CD4-positive, alpha-beta T cell treated with Interferon alpha-2 for 1 hour (primary cell): Measurements from ENCODE around the gene GALNT9.

Source experiments
- DNase-seq, 2 donors: peaks; one replicate each; pipeline ENCODE4 v3.0.0-alpha.2; 2020 to 2022

Gene GALNT9

DNA sequence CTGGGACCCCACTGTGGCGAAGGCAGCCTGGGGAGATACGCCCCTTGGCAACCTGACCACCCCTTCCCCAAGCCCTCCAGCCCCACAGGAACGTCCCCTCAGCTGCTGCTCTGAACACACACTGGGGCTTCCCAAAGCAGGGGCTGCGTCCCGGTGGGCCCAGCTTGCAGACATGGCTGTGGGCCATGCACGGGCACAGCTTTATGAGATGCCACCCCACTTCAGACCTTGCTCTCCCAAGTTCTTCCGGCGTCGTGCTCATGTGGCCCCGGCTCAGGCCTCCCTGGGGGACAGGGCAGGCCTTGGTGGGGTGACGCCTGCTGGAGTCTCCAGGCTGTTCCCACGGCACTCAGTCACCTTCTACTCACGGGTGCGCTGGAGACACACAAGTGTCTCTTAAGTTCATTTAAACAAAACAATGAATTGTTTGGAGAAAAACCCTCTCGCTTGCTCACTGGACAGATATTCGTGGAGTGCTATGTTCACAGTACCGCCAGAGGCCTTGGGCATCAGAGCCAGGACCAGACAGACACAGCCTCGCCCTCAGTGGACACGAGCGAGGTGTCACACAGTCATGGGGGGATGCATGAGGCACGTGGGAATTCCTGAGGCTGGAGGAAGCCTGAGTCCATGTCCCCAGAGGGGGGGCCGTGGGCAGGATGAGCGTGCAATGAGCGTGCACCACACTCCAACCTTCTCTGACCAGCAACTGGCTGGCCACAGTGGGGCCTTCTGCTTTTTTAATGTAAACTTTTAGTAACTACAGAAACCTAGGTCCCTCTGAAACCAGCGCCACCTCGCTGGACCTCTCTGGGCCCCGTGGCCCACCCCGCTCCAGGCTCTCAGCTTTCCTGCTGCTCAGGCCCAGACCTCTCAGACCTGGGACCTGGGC is 4.3 kb downstream of the GALNT9 start:
- no peak for DNase-seq

GRCh38 chr12:132324173-132324572 is 5.2 kb downstream of the GALNT9 start:
- no peak for DNase-seq

DNA sequence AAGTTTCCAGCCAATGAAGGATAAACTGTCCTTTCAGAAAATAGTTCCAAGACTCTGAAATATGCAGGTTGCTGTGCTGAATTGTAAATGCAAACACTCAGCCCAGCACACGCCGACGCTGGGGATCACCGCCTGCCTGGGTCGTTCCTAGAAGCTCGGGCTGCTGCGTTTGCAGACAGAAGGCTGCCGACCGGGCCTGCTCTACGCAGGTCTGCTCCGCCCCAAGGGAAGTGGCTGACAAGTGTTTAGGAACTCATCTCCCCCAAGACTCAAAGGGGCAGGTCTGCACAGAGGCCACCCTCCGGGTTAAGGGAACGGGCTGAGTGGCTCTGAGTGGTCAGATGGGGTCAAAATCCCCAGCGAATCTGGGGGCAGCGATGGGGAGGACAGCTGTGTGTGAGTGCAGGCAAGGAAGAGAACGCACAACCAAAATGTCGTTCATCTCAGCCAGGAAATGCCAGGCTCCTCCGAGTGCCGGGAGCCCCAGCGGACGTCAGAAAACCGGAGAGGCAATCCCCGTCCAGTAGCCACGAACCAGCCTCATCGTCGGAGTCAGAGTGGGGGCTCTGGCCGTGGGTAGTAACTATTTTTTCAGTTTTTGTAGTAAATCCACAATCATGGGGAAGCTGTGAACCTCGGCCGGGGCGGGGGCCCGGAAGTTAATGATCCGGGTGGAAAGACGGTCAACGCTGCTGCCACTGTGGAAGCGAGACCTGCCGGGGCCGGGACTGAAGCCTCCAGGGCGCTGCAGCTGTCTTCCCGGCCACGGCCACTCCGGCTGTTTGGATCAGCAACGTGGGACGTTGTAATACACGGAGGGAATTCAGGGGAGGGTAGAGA is 6.0 kb downstream of the GALNT9 start:
- no peak for DNase-seq

GRCh38 chr12:132322206-132323132 is 6.9 kb downstream of the GALNT9 start:
- DNase-seq = no peak

GRCh38 chr12:132321321-132322118 is 7.9 kb downstream of the GALNT9 start:
- DNase-seq = no peak

- no peak for DNase-seq
Measured at GRCh38 chr12:132320767-132321211, 8.6 kb downstream of the GALNT9 start.

- no peak for DNase-seq
Measured at GRCh38 chr12:132319991-132320570, 9.3 kb downstream of the GALNT9 start.

- no peak for DNase-seq
Measured at GRCh38 chr12:132319359-132319950, 9.9 kb downstream of the GALNT9 start.

GRCh38 chr12:132318618-132319033 is 10.8 kb downstream of the GALNT9 start:
- DNase-seq = no peak

DNA sequence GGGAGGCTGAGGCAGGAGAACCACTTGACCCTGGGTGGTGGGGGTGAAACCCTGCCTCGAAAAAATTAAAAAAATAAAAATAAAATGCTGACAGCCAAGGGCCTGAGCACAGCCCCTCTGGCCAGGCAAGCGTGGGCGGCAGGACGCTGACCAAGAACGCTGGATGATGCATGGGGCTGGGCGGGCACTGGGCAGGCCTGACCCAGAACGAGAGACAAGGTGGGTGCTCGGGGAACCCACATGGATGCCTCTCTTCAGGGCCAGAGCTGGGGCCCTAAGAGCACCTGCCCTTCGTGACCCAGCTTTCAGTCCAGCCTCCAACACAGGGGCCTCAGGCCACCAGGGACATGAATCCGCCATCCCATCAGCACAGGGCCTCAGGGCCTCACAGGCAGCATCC is 11.3 kb downstream of the GALNT9 start:
- DNase-seq = no peak

DNA sequence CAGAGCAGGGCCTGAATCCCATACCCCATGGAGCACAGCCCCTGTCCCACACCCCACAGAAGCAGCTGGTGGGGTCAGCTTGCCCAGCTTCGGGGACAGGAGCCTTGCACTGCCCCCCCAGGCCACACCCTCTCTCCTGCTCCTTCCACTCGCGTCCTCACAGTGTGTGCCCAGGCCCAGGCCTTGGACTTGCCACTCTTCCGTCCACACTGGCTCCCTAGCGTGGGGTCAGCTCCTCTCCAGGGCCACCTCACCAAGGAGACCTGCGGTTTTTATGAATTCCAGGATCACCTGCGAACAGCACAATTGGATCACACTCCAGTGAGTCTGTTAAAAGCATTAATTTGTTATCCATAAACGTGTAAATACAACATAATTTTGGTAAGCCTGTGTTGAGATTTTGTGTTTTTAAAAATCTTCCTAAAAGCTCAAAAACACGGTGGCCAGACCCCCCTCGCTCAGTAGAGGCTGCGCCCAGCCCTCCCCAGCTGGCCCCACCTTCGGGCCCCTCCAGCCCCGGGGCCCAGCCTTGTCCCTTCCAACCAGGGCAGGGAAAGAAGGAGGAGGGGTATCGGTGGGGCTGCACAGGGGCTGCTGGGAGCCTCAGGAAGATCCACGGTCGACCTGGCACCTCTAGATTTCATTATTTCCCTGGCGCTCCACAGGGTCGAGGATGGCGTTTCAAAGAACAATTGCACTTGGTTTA is 12.0 kb downstream of the GALNT9 start:
- no peak for DNase-seq

DNA sequence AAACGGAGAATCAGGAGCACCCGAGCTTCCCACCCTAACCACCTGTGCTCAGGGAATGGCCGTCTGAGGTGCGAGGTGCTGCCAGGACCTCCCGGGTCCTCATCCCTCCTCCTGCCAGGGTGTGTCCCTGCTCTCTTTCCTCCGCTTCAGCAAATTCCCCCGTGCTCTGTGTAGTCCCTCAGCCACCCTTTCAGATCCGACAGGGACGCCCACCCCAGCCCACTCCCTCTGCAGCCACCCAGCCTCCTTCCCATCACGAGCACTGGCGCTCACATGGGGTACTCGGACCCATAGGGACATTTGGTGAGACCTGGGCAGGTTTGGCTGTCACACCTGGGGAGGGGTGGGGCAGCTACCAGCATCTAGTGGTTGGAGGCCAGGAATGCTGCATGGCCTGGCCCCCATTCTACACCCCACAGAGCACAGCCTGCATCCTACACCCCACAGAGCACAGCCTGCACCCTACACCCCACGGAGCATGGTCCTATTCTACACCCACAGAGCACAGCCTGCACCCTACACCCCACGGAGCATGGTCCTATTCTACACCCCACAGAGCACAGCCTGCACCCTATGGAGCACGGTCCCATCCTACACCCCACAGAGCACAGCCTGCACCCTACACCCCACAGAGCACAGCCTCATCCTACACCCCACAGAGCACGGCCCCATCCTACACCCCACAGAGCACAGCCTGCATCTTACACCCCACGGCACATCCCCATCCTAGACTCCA is 12.7 kb downstream of the GALNT9 start:
- DNase-seq = no peak

DNA sequence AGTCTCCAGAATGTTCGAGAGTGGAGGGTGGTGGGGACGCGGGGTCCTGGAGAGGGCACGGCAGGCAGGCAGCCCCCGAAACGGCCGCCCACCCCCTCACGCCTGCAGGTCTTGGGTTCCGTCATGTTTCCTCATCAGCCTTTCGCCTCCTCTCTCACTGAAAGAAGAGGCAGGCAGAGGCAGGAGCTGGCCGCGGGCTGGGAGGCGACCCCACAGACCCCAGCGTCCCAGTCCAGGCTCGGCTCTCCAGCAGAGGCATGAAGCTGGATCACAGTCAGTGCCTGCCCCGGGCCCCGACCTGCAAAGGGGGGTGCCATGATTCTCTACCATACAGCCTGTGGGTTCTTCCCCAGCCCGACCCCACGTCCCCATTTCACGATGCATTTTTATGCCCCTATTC is 13.4 kb downstream of the GALNT9 start:
- DNase-seq = no peak

DNA sequence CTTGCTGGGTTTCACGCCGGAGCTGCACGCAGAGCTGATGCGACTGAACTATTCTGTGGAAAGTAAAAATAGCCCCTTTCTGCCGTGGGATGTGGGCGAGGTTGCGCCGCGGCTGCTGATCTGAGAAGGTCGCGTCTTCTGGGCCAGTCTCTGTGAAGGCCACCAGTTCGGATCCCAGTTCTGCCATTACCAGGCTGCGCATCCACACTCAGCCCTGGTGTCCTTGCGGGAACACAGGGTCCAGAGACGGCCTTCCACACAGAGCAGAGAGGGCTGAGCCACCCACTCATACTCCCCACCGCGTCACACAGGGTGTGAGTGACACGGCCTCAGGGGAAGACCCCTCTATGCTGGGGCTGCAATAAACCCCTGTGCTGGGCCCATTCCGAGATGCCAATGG is 13.9 kb downstream of the GALNT9 start:
- DNase-seq = no peak

DNA sequence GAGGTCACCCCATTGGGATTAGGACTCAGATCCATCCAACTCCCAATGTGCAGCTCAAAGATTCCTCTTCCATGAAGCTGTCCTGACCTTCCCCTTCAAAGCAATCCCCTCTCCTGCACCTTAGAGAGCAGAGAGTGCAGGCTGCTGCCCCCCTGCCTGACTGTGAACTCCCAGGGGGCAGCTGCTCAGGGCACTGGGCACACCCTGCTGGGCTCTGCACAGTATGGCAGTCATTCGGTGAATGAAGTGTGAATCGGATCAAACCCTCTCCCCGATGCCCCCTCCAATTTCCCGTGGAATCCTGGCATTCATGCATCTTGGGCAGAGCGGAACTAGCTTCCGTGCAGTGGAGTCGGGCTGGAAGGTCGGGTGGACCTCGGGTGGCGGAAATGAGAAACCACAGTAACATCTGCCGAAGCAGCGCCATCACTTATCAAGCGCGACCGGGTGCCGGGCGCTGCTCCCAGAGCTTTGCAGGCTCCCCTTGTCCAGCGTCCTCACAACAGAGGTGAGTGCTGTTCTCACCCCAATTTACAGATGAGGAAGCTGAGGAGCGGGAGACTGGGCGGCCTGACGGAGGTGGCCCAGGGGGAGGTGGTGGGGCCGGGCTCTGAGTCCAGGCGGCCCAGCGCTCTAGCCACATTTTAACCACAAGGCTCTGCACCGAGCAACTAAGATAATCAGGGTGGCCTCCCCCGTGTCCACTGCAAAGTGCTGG is 14.7 kb downstream of the GALNT9 start:
- DNase-seq = no peak

- no peak for DNase-seq
Measured at GRCh38 chr12:132314035-132314434, 15.4 kb downstream of the GALNT9 start.

DNA sequence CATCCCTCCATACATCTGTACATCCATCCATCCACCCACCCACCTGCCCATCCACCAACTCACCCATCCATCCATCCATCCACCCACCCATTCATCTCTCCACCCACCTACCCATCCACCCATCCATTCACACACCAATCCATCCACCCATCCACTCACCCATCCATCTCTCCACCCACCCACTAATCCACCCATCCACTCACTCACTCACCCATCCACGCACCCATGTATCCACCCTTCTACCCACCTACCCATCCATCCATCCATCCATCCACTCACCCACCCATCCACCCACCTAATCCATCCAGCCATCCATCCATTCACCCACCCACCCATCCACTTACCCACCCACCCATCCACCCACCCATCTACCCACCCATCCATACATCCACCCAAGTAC is 16.2 kb downstream of the GALNT9 start:
- DNase-seq = no peak

DNA sequence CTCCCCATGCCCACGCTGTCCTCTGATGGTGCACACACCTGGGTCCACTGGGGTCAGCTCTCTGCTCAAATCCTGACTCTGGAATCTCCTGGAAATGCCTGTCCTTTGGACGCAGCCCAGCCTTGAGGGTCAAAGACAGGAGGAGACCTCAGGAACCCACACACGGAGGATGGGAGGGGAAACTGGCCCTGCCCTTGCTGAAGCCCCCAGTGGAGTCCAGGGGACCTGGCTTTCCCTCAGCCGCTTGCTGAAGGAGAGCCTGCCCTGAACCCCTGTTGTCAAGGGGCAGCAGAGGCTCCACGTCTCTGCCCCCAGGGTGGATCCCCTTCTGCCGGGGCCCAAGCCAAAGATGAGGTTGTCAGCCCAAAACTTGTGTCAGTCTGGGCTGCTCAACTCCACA is 16.9 kb downstream of the GALNT9 start:
- DNase-seq = no peak
